Left lobe of liver (tissue), 2 donors: ENCODE measurements around the gene LGALS4. TPM values are rescaled to one million over a fixed set of nuclear protein-coding genes. Genes with fewer than 3 reads are reported as not detected.
A peak's percentile ranks its signal among the peaks of the same experiment; 100 is the strongest.
"Not testable (repeated sequence)": the region's sequence is repeated elsewhere in the genome, so short reads cannot be mapped to it uniquely, and the experiment has no call there.

Experiments used
- ATAC-seq: fragments of 200-7000 bp; cut with Tn5 transposase; one replicate; pipeline ENCODE4 v1.9.1; 2020; ENCODE audit warnings: mild to moderate bottlenecking, moderate library complexity
- DNase-seq: peaks from one replicate; pipeline ENCODE4 v3.0.0-alpha.2; 2020; ENCODE audit warnings: low spot score
- total RNA-seq: library from RNA; stranded (reverse); gene quantifications from one replicate; pipeline ENCODE4 v1.2.1, GENCODE V29; 2021
- donor health status: DM: no; HTN: no; CAD: no; lungs with moderate emphysema.
- donor health status: DM: no; HTN: yes; CAD: no.

Gene LGALS4
- total RNA-seq, 1 donor from 2014 or later, result 102 TPM

- ATAC-seq (no peak), DNase-seq (no peak)
These were observed 30.5 kb upstream of the LGALS4 start for GRCh38 chr19:38843175-38843758.

- DNase-seq (no peak), ATAC-seq (peak; percentile 28)
These were observed 29.9 kb upstream of the LGALS4 start for GRCh38 chr19:38842439-38843174.

GRCh38 chr19:38841787-38842438 is 29.2 kb upstream of the LGALS4 start:
- no peak for DNase-seq

GRCh38 chr19:38841180-38841766 is 28.5 kb upstream of the LGALS4 start:
- ATAC-seq, result peak; percentile 13

More at GRCh38 chr19:38841787-38842438, 29.2 kb upstream of the LGALS4 start:
- ATAC-seq, result peak; percentile 37

GRCh38 chr19:38840583-38840968 is 27.8 kb upstream of the LGALS4 start:
- ATAC-seq, result no peak
- DNase-seq, result no peak

More at GRCh38 chr19:38841180-38841766, 28.5 kb upstream of the LGALS4 start:
- no peak for DNase-seq

- DNase-seq, result no peak
- no peak for ATAC-seq
These were observed 27.3 kb upstream of the LGALS4 start for GRCh38 chr19:38839816-38840582.

- ATAC-seq (no peak), DNase-seq (no peak)
These were observed 26.4 kb upstream of the LGALS4 start for GRCh38 chr19:38838986-38839761.

GRCh38 chr19:38838208-38838985 is 25.7 kb upstream of the LGALS4 start:
- DNase-seq, result no peak

GRCh38 chr19:38837656-38838121 is 24.9 kb upstream of the LGALS4 start:
- no peak for DNase-seq
- peak; percentile 57 for ATAC-seq

More at GRCh38 chr19:38838208-38838985, 25.7 kb upstream of the LGALS4 start:
- ATAC-seq, result peak; percentile 18

- DNase-seq (no peak), ATAC-seq (no peak)
These were observed 24.4 kb upstream of the LGALS4 start for GRCh38 chr19:38836983-38837626.

GRCh38 chr19:38836159-38836982 is 23.6 kb upstream of the LGALS4 start:
- ATAC-seq (no peak), DNase-seq (no peak)

- ATAC-seq (no peak), DNase-seq (no peak)
These were observed 21.8 kb upstream of the LGALS4 start for GRCh38 chr19:38834590-38834989.

GRCh38 chr19:38834104-38834490 is 21.4 kb upstream of the LGALS4 start:
- ATAC-seq (no peak), DNase-seq (no peak)

GRCh38 chr19:38833092-38833425 is 20.3 kb upstream of the LGALS4 start:
- ATAC-seq (no peak), DNase-seq (no peak)

- ATAC-seq, result peak; percentile 78
These were observed 18.4 kb upstream of the LGALS4 start for GRCh38 chr19:38831142-38831605.

GRCh38 chr19:38830039-38830733 is 17.4 kb upstream of the LGALS4 start:
- no peak for DNase-seq
- ATAC-seq, result no peak

More at GRCh38 chr19:38831142-38831605, 18.4 kb upstream of the LGALS4 start:
- DNase-seq, result peak; percentile 95

- not testable (repeated sequence) for ATAC-seq, DNase-seq
These were observed 16.5 kb upstream of the LGALS4 start for GRCh38 chr19:38829203-38829602.
